Kidney capillary endothelial cell (primary cell): ENCODE results near the gene SHOC2.

Source experiments
- DNase-seq: peaks from one replicate; pipeline ENCODE4 v3.0.0-alpha.2; 2018; ENCODE audit warnings: low spot score

The SHOC2 gene

DNA sequence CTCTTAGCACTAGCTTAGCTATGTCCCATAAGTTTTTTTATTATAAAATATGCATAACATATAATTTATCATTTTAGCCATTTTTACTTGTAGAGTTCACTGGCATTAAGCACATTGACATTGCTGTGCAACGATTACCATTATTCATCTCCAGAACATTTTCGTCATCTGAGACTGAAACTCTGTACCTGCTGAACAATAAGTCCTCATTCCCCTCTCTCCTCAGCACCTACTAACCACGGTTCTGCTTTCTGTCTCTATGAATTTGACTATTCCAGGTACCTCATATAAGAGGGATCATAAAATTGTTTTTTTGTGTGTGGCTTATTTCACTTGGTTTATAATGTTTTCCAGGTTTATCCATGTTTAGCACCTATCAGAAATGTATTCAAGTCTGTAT, 64.1 kb downstream of the SHOC2 start:
- no peak for DNase-seq

DNA sequence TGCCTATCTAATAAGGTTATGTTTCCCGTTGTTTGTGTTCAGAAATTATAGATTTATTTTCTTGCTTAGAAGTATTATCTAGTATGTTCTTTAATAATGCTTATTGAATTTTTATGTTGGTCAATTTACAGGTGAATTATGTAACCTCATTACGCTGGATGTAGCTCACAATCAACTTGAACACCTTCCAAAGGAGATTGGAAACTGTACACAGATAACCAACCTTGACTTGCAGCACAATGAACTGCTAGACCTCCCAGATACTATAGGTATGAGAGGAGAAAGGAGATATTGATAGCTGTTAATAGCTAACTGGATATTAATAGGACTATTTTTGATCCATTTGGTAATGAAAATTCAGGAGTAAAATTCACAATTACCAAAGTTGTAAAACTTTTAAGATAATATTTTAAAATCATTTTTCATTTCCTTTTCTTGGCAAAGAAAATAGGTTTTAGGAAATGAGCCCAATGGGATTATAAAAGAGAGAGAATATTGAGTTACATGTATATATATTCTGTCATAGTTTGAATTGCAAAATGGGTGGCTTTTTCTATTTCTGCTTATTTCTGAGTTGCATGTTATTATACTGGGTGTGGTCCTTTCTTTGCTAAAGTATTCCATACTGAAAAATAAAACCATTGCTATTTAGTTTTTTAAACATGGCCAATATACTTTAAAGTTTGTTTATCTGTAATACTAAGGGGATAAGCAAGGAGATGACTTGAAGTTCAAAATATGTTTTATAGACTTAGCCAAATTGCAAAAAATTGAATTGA, 66.3 kb downstream of the SHOC2 start:
- no peak for DNase-seq

GRCh38 chr10:110989016-110989415, 69.6 kb downstream of the SHOC2 start:
- no peak for DNase-seq

DNA sequence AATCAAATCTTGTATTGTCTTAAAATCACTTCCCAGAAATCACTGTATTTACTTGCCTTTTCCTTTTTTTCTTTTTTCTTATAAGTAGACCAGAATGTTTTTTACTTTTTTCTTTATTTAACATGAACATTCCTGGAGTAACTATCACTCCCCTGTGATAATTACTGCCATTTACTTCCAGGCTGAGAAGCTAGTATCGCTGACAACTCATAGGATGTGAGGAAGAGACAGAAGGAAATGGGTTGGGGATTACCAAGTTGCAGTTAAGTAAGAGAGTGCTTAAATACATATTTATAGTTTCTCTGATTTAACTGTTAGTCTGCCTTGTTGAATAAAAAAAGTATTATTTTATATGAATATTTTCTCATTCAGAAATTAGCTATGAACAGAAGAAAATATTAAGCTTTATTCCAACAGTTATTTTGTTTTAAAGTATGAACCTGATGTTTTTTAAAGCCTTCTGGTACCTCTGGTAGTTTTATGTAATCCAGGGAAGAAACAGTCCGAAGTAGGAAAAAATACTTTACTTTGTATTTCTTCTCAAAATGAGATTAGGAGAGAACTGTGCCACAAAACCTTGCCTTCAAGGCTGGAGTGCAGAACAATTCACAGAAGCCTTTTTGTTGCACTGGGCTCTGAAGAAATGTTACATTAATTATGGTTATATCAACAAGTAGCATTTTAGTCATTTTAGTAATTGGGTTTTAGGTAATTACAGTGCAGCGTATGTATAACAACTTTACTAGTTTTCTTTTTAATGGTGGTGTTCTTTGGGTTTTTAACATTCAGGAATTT, 72.8 kb downstream of the SHOC2 start:
- no peak for DNase-seq

DNA sequence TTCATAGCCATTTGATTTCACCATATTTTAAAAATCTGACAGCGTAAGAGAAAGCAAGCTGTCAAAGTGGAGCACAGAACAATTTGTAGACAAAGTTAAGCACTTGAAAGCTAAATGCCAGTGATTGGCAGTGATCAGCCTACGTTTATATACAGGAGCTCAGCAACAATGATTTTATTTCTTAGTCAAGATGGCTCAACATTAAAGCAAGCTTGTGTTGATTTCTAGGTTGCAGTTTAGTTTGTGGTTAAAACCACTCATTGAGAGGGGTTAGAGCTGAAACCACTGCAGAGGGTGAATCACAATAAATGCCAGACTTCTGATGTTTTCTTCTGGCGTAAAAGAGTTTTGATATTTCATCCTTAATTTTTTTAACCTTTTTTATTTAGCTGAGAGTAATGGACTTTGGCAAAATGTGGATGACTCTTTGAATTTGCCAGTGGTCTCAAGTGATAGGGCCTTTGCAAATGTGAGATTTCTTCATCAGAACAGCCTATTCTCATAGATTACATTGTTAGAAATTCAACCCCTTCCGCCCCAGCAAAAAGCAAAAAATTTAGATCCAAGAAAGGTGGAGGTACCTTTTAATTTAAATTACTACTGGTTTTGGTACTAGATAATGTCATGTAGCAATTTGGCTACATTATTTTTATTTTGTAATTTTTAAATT, 73.8 kb downstream of the SHOC2 start:
- DNase-seq: no peak

DNA sequence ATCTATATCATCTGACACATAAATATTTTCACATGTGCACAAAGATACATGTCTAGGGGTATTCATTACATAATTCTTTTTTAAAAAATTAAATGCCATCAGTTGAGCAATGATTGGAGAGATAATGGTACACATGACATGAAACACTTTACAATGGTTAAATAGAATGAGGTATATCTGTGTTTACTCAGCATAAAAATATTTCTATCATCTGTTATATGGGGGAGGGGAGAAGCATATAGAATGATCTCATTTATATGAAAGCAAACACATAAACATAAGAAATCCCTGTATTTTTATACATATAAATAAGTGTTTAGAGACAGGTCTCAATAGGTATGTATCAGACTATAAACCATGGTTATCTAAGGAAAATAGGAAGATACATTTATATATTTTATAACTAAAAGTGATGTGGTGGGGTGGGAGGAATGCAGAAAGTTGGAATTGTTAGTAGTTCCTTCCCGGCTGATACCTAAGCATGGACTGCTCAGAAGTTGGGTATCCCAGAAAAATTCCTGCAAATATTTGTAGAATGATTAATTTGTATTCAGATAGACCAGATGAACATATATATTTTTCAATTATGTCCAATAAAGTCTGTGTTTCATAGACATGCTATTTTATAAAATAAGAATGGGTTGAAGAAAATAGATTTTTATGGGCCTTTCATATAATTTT, 75.1 kb downstream of the SHOC2 start:
- no peak for DNase-seq

GRCh38 chr10:110995301-110995700, 75.9 kb downstream of the SHOC2 start:
- DNase-seq: no peak

DNA sequence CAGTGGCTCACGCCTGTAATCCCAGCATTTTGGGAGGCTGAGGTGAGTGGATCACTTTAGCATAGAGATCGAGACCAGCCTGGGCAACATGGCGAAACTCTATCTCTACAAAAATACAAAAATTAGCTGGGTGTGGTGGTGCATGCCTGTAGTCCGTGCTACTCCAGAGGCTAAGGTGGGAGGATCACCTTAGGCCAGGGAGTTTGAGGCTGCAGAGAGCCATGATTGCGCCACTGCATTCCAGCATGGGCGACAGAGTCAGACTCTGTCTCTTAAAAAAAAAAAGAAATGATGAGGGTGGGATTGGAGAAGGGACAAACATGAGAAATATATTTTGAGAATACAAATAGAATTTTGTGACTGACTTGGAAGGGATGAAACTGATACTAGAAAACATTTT, 76.9 kb downstream of the SHOC2 start:
- DNase-seq: no peak

DNA sequence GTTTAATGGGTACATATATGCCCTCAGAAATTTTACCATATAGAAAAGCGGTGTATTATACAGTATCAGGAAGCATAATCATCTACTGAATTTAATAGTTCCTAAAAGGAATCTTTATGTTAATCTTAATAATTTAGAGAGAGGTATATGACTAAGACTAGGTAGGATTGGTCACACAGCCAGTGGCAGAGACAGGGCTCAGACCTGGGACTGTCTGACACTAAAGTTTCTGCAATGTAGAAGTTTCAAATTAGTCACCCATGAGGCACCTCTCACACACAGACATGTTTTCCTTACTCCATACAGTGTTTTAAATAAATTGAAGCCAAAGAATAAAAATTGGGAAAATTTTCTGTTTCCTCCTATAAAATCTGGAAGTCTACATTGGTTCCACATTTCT, 84.6 kb downstream of the SHOC2 start:
- no peak for DNase-seq

GRCh38 chr10:111007486-111007885, 88.1 kb downstream of the SHOC2 start:
- DNase-seq: no peak

DNA sequence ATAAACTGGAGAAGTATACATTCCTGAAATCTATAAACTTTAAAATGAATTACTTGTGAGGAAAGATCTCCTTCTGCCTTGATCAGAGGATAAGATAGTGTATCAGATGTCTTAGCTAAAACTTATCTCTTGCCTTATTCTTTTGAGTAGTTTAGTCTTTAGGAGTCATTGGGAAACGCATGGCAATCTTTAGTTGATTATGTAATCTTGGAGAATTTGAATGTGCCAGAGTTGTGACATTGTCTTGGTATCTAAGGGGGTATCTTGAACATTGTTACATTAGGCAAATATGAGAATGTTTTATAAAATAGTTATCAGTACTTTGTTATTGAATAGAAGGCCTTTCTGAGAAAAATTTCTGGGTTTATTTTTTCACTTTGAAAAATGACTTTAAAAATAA, 95.8 kb downstream of the SHOC2 start:
- DNase-seq: no peak

- no peak for DNase-seq
Measured at GRCh38 chr10:111017098-111017497, 97.7 kb downstream of the SHOC2 start.

GRCh38 chr10:111018021-111018420, 98.6 kb downstream of the SHOC2 start:
- DNase-seq: no peak

DNA sequence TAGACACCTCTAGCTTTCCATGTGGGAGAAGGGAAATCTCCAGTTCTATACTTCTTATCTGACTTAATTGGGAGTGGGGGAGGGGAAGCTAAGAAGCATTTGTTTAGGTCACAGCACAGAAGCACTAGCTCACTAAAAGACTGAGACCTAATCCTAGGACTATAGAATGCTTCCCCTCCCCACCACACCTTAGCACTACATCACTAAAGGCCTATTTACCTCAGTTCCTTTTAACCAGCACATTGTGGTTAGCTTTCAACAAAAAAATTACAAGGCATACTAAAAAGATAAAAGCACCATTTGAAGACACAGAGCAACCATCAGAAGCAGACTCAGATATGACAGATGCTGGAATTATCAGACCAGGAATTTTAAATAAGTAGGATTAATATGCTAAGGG, 103.7 kb downstream of the SHOC2 start:
- no peak for DNase-seq

- no peak for DNase-seq
Measured at GRCh38 chr10:111030042-111030750, 110.8 kb downstream of the SHOC2 start.

GRCh38 chr10:111034598-111035310, 115.3 kb downstream of the SHOC2 start:
- DNase-seq: no peak

DNA sequence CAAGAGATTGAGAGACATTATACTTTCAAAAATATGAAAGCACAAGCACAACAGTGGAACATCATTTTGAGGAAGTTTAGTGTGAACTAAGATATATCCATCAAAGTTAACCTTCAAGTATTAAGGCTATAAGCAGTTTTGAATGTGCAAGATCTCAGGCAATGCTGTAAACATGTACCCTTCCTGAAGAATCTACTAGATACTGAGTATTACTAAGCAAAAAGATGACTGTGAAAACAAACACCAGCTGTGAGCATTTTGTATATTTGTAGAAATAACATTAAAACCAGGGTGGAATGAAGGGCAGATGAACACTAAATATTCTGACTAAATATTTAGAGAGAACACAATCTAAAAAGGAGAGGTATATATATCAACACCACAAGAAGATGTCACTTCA, 116.1 kb downstream of the SHOC2 start:
- DNase-seq: no peak

- DNase-seq: no peak
Measured at GRCh38 chr10:111037858-111038257, 118.5 kb downstream of the SHOC2 start.

DNA sequence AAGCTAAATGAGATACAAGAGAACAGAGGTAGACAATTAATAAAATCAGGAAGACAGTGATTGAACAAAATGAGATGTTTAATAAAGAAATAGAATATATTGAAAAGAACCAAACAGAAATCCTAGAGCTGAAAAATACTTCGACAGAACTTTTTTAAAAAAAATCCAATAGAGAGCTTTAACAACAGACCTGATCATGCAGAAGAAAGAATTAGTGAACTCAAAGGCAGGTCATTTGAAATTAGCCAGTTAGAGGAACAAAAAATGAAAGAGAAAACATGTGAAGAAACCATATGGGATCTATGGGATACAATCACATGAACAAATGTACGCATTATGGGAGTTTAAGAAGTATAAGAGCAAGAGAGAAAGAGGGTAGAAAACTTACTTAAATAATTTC, 120.1 kb downstream of the SHOC2 start:
- no peak for DNase-seq

DNA sequence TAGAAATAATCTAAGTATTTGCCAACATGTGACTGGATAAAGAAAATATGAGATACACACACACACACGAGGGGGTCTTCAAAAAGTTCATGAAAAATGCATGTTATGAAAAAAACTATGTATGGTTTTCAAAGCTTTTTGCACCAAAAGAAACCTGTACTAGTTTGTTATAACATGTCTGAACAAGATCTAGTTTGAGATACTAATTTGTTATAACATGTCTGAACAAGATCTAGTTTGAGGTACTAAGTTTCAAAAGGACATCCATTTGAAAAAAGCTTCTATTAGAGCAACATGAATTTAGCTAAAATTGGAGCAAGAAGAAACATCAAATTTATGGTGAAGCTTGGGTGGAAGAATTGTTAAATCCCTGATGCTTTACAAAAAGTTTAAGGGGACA, 137.6 kb downstream of the SHOC2 start:
- DNase-seq: no peak
